Measurements from ENCODE around the gene ZNF680. TPM values are rescaled to one million over a fixed set of nuclear protein-coding genes. Genes with fewer than 3 reads are reported as not detected.
A peak's percentile ranks its signal among the peaks of the same experiment; 100 is the strongest.
"Not testable (repeated sequence)": the region's sequence is repeated elsewhere in the genome, so short reads cannot be mapped to it uniquely, and the experiment has no call there.

The ZNF680 gene
- total and polyA plus RNA-seq, 8 donors = 2.6 to 8.4 (median 5.6) TPM

GRCh38 chr7:64558781-64559180 is 4.1 kb downstream of the ZNF680 start:
- intact Hi-C loops (cut with DNase I) = no loop called here
- no peak for DNase-seq
- no peak overlapping the region for H3K4me3 ChIP-seq
- H3K9me3 ChIP-seq = no peaks in the 10 kb centered on the region
- no peak for TF ChIP-seq CTCF (IDR thresholded peaks at IDR 0.05)
- H3K4me1 ChIP-seq = peaks cover 0 to 10% (median 10%) of the 10 kb centered on the region in 3 donors
- no peak for FAIRE-seq
- peak overlapping the region in 2 of 4 donors; percentile 25 for H3K27ac ChIP-seq
- H3K36me3 ChIP-seq = no peaks in the 10 kb centered on the region
- ATAC-seq = no peak
- 38 to 47% methylated on average over 4 of the region's 4 CpGs for WGBS, 2 donors
- no peaks in the 10 kb centered on the region for H3K27me3 ChIP-seq

GRCh38 chr7:64558323-64558705 is 4.6 kb downstream of the ZNF680 start:
- ATAC-seq (no peak), DNase-seq (no peak), FAIRE-seq (no peak)
- no peak for TF ChIP-seq CTCF (IDR thresholded peaks at IDR 0.05)
- Histone ChIP-seq H3K4me1 (peaks cover 0 to 10% (median 10%) of the 10 kb centered on the region in 3 donors), H3K27ac (peak overlapping the region in 1 of 4 donors; percentile 25), H3K4me3 (no peak overlapping the region), H3K27me3 (no peaks in the 10 kb centered on the region), H3K9me3 (no peaks in the 10 kb centered on the region), H3K36me3 (no peaks in the 10 kb centered on the region)
- 70 to 90% methylated on average over 1 of the region's 1 CpG for WGBS, 2 donors
- intact Hi-C loops (cut with DNase I) = no loop called here

- 62 to 66% methylated on average over 8 of the region's 8 CpGs for WGBS, 2 donors
- Histone ChIP-seq H3K4me1 (peaks cover 0 to 10% (median 10%) of the 10 kb centered on the region in 3 donors), H3K9me3 (no peaks in the 10 kb centered on the region), H3K27me3 (no peaks in the 10 kb centered on the region), H3K36me3 (no peaks in the 10 kb centered on the region), H3K27ac (no peak overlapping the region), H3K4me3 (no peak overlapping the region)
- FAIRE-seq (no peak), ATAC-seq (no peak), DNase-seq (peak in 1 of 6 donors; percentile 21)
- intact Hi-C loops (cut with DNase I) = no loop called here
- no peak for TF ChIP-seq CTCF (IDR thresholded peaks at IDR 0.05)
These were observed 5.1 kb downstream of the ZNF680 start for GRCh38 chr7:64557601-64558322.

GRCh38 chr7:64555046-64555445 is 7.8 kb downstream of the ZNF680 start:
- no peaks in the 10 kb centered on the region for H3K9me3 ChIP-seq
- peaks cover 0 to 10% (median 10%) of the 10 kb centered on the region in 3 donors for H3K4me1 ChIP-seq
- intact Hi-C loops (cut with DNase I) = no loop called here
- DNase-seq (no peak), FAIRE-seq (no peak), ATAC-seq (no peak)
- no peak overlapping the region for H3K27ac ChIP-seq
- H3K36me3 ChIP-seq = no peaks in the 10 kb centered on the region
- TF ChIP-seq CTCF (IDR thresholded peaks at IDR 0.05) = no peak
- no peak overlapping the region for H3K4me3 ChIP-seq
- no peaks in the 10 kb centered on the region for H3K27me3 ChIP-seq

- H3K4me1 ChIP-seq = peaks cover 0 to 10% (median 6%) of the 10 kb centered on the region in 3 donors
- H3K36me3 ChIP-seq; DNase-seq; FAIRE-seq; H3K27ac ChIP-seq; H3K9me3 ChIP-seq; intact Hi-C loops (cut with DNase I); ATAC-seq; H3K27me3 ChIP-seq; H3K4me3 ChIP-seq: not testable (repeated sequence)
- 90 to 92% methylated on average over 20 to 26 of the region's 28 CpGs for WGBS, 2 donors
These were observed 8.7 kb downstream of the ZNF680 start for GRCh38 chr7:64554188-64554587.

All from pancreas (tissue), 10 donors.